ENCODE results near the gene KCNQ1.

- no peak for TF ChIP-seq POLR2A (IDR thresholded peaks at IDR 0.05; ENCODE audit: low read length)
- no peak for TF ChIP-seq GATA1 (IDR thresholded peaks at IDR 0.05; ENCODE audit: low read depth, low read length)
Measured at GRCh38 chr11:2862395-2863275, 417.8 kb downstream of the KCNQ1 start.
